Endothelial cell of umbilical vein (primary cell): ENCODE data around the gene EDARADD. TPM values are rescaled to one million over a fixed set of nuclear protein-coding genes. Genes with fewer than 3 reads are reported as not detected.
"Not testable (repeated sequence)": the region's sequence is repeated elsewhere in the genome, so short reads cannot be mapped to it uniquely, and the experiment has no call there.

Experiments
- BruUV-seq: library from RNA; stranded (reverse); fragments of 400-500 nt; replicated peaks from 2 replicates; lab custom pipeline; 2021; lab: Mats Ljungman, UMichigan
- CTCF ChIA-PET: fragments of 300-600, 350-600 bp; sonication (Branson Sonifier 250); formaldehyde crosslinking; loops from one replicate; lab custom pipeline; 2021; ENCODE audit warnings: antibody characterized with exemption, inconsistent platforms; lab: Charles Lee
- POLR2A ChIA-PET: fragments of 300-600, 350-600 bp; sonication (Branson Sonifier 250); formaldehyde crosslinking; loops from one replicate; lab custom pipeline; 2021; ENCODE audit warnings: antibody characterized with exemption, inconsistent platforms; lab: Charles Lee
- DNase-seq: peaks from one replicate; pipeline ENCODE4 v3.0.0-alpha.2; 2011; ENCODE audit warnings: low read depth, low spot score
- FAIRE-seq: peaks from 2 replicates; lab custom pipeline; 2011; peaks lifted over from hg19 to GRCh38; lab: Jason Lieb, UNC
- H2AFZ ChIP-seq: 2 replicates; pipeline ENCODE4 v1.6.0; 2012; ENCODE audit warnings: low read depth, low read length, control low read depth, inconsistent platforms
- H3K27ac ChIP-seq: 2 replicates; pipeline ENCODE4 v1.5.1; 2011; ENCODE audit warnings: low read depth, mild to moderate bottlenecking, control low read depth, low read length, moderate library complexity; ENCODE audit not compliant: insufficient read depth
- H3K27me3 ChIP-seq, 2 experiments: 2 replicates each; pipeline versions ENCODE4 v1.6.0 to v1.6.1; 2011; ENCODE audit warnings: low read length in 2 of 2, mixed read lengths in 1 of 2; ENCODE audit not compliant: control insufficient read depth in 2 of 2, insufficient read depth in 2 of 2
- H3K36me3 ChIP-seq, 2 experiments: 2 replicates in 1 of 2; 3 replicates in 1 of 2; pipeline ENCODE4 v1.5.1; 2011; ENCODE audit warnings: low read length in 2 of 2, mild to moderate bottlenecking in 1 of 2, moderate library complexity in 1 of 2; ENCODE audit not compliant: control insufficient read depth in 2 of 2, insufficient read depth in 2 of 2; ENCODE audit errors: extremely low read depth in 1 of 2
- H3K4me1 ChIP-seq: 3 replicates; pipeline ENCODE4 v1.5.1; 2011; ENCODE audit warnings: mild to moderate bottlenecking, low read length; ENCODE audit not compliant: control insufficient read depth, insufficient read depth; ENCODE audit errors: extremely low read depth
- H3K4me2 ChIP-seq: 2 replicates; pipeline ENCODE4 v1.6.1; 2011; ENCODE audit warnings: low read length, control low read depth, mixed read lengths; ENCODE audit not compliant: insufficient read depth
- H3K4me3 ChIP-seq, 3 experiments: fragments of 200-600 bp in 1 of 3; sonication (generic), shearing (Covaris generic) in 1 of 3; replicated peaks in 1 of 3; 2 replicates each; pipeline ENCODE4 v1.5.1; 2011 to 2016; ENCODE audit warnings: control low read depth in 3 of 3, low read length in 3 of 3, mild to moderate bottlenecking in 2 of 3, inconsistent platforms in 1 of 3, low read depth in 1 of 3, moderate library complexity in 1 of 3; ENCODE audit not compliant: insufficient read depth in 1 of 3
- H3K79me2 ChIP-seq: 2 replicates; pipeline ENCODE4 v1.6.0; 2012; ENCODE audit warnings: low read length, inconsistent platforms; ENCODE audit not compliant: control insufficient read depth, insufficient read depth
- H3K9ac ChIP-seq: replicated peaks from 2 replicates; pipeline ENCODE3; 2011; ENCODE audit warnings: low read length, control low read depth; ENCODE audit not compliant: insufficient read depth; ENCODE audit errors: extremely low read depth
- H3K9me1 ChIP-seq: replicated peaks from 3 replicates; pipeline ENCODE4 v1.6.0; 2011; ENCODE audit warnings: mild to moderate bottlenecking, low read length; ENCODE audit not compliant: control insufficient read depth, insufficient read depth; ENCODE audit errors: extremely low read depth
- H3K9me3 ChIP-seq: replicated peaks from 2 replicates; pipeline ENCODE4 v1.5.1; 2012; ENCODE audit warnings: low read length, inconsistent platforms; ENCODE audit not compliant: control insufficient read depth, insufficient read depth
- H4K20me1 ChIP-seq: replicated peaks from 2 replicates; pipeline ENCODE3; 2011; ENCODE audit warnings: mild to moderate bottlenecking, low read length; ENCODE audit not compliant: control insufficient read depth, insufficient read depth; ENCODE audit errors: extremely low read depth
- EZH2 ChIP-seq: IDR thresholded peaks from 2 replicates; pipeline ENCODE4 v1.6.1; 2012; ENCODE audit warnings: borderline replicate concordance, low read depth, mild to moderate bottlenecking, moderate library complexity, low read length, inconsistent platforms; ENCODE audit not compliant: severe bottlenecking
- GATA2 ChIP-seq: IDR thresholded peaks from 2 replicates; pipeline ENCODE4 v1.7.0; 2011; ENCODE audit warnings: low read depth, mild to moderate bottlenecking, moderate library complexity, mixed read lengths, low read length; ENCODE audit not compliant: insufficient read length, insufficient read depth
- JUN ChIP-seq: IDR thresholded peaks from 2 replicates; pipeline ENCODE4 v1.6.1; 2011; ENCODE audit warnings: borderline replicate concordance, low read depth; ENCODE audit not compliant: insufficient read length, insufficient read depth
- MAX ChIP-seq: IDR thresholded peaks from 2 replicates; pipeline ENCODE4 v1.6.1; 2011; ENCODE audit not compliant: insufficient read depth, insufficient read length
- MYC ChIP-seq: IDR thresholded peaks from one replicate; pipeline ENCODE4 v1.6.1; 2011; ENCODE audit warnings: mild to moderate bottlenecking, low read depth, low read length
- POLR2A ChIP-seq: IDR thresholded peaks from 2 replicates; pipeline ENCODE4 v1.6.1; 2012; ENCODE audit warnings: low read depth, mild to moderate bottlenecking, control low read depth, low read length
- dilution Hi-C: fragments of 300-500 bp; cut with MboI; formaldehyde crosslinking; loops from one replicate; pipeline ENCODE4 v1.15.0; 2019; ENCODE audit warnings: low sequenced_read_pairs; ENCODE audit not compliant: extremely low pct_ligation_motif_present
- intact Hi-C: fragments of 100-400 bp; cut with micrococcal nuclease; formaldehyde crosslinking; loops from one replicate; pipeline ENCODE4 v1.10.0; 2022
- polyA plus RNA-seq, 4 experiments: library from polyadenylated mRNA; depleted of rRNA in 3 of 4; stranded (reverse) in 3 of 4; unstranded in 1 of 4; fragments of >200 nt; gene quantifications; 2 replicates each; pipeline versions ENCODE4 v1.2.1 to v1.2.3, GENCODE V29; 2011 to 2012; ENCODE audit warnings: missing spikeins in 1 of 4
- total RNA-seq: library from RNA; stranded (reverse); gene quantifications from 2 replicates; pipeline ENCODE4 v1.2.3, GENCODE V29; 2021
- TF ChIP-seq, protein P1 (sequence below), 2 donors: IDR thresholded peaks; 1 replicate in 1 of 2; 2 replicates in 1 of 2; pipeline ENCODE4 v1.5.1; 2011; ENCODE audit warnings: low read length in 2 of 2, mild to moderate bottlenecking in 2 of 2, moderate library complexity in 2 of 2, control low read depth in 1 of 2, inconsistent platforms in 1 of 2, low read depth in 1 of 2; ENCODE audit not compliant: insufficient read depth in 1 of 2; ENCODE audit errors: extremely low read depth in 1 of 2

EDARADD gene
- total and polyA plus RNA-seq, 2 donors (not counting 3 experiments of a cell fraction or from before 2014, with no cell fraction given) = not detected

GRCh38 chr1:236351875-236352573, 42.1 kb upstream of the EDARADD start:
- H3K4me1 ChIP-seq = no peaks in the 10 kb centered on the region
- BruUV-seq = no TSS peak
- H4K20me1 ChIP-seq = no peaks in the 10 kb centered on the region
- no peak overlapping the region for H3K9ac ChIP-seq
- no peak overlapping the region for H3K4me2 ChIP-seq
- H3K9me1 ChIP-seq = no peaks in the 10 kb centered on the region
- no peak overlapping the region for H2AFZ ChIP-seq
- no peaks in the 10 kb centered on the region for H3K79me2 ChIP-seq
- intact Hi-C loops (no loop called here), dilution Hi-C loops (no loop called here)
- no peak for FAIRE-seq
- TF ChIP-seq, protein P1, sequence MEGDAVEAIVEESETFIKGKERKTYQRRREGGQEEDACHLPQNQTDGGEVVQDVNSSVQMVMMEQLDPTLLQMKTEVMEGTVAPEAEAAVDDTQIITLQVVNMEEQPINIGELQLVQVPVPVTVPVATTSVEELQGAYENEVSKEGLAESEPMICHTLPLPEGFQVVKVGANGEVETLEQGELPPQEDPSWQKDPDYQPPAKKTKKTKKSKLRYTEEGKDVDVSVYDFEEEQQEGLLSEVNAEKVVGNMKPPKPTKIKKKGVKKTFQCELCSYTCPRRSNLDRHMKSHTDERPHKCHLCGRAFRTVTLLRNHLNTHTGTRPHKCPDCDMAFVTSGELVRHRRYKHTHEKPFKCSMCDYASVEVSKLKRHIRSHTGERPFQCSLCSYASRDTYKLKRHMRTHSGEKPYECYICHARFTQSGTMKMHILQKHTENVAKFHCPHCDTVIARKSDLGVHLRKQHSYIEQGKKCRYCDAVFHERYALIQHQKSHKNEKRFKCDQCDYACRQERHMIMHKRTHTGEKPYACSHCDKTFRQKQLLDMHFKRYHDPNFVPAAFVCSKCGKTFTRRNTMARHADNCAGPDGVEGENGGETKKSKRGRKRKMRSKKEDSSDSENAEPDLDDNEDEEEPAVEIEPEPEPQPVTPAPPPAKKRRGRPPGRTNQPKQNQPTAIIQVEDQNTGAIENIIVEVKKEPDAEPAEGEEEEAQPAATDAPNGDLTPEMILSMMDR (IDR thresholded peaks at IDR 0.05; ENCODE audit: extremely low read depth in 1 of 2, insufficient read depth in 1 of 2, low read depth in 1 of 2, low read length in 2 of 2) = no peak
- no peak for TF ChIP-seq POLR2A
- no peak for TF ChIP-seq MAX
- TF ChIP-seq GATA2 = no peak
- no peak for TF ChIP-seq JUN
- TF ChIP-seq EZH2 = no peak
- no peak for TF ChIP-seq MYC
- ChIA-PET CTCF (no interaction called here), POLR2A (no interaction called here)
- no peak for DNase-seq
- H3K36me3 ChIP-seq = no peaks in the 10 kb centered on the region
- H3K9me3 ChIP-seq = no peaks in the 10 kb centered on the region
- H3K27me3 ChIP-seq = no peaks in the 10 kb centered on the region
- H3K4me3 ChIP-seq = no peak overlapping the region
- H3K27ac ChIP-seq = no peak overlapping the region

- H3K9ac ChIP-seq, H3K36me3 ChIP-seq, H3K27ac ChIP-seq, H3K4me2 ChIP-seq, H3K27me3 ChIP-seq, H3K4me1 ChIP-seq, intact Hi-C loops, POLR2A ChIA-PET, H3K9me3 ChIP-seq, H4K20me1 ChIP-seq, BruUV-seq, H3K4me3 ChIP-seq, DNase-seq, dilution Hi-C loops, H2AFZ ChIP-seq, FAIRE-seq, H3K79me2 ChIP-seq, H3K9me1 ChIP-seq, CTCF ChIA-PET: not testable (repeated sequence)
Observed at GRCh38 chr1:236352747-236353146, 41.3 kb upstream of the EDARADD start.
